Posterior cingulate gyrus (tissue), 11 donors: ENCODE data around the gene BASP1.

Experiments
- DNase-seq, 10 donors: peaks; one replicate each; pipeline versions ENCODE4 v3.0.0 to v3.0.0-alpha.2; 2020 to 2021; ENCODE audit warnings: mixed read lengths in 3 of 10
- intact Hi-C: fragments of 100-400 bp; cut with DNase I; formaldehyde crosslinking; loops from one replicate; pipeline ENCODE4 v1.15.1; 2023

Gene BASP1, protein sequence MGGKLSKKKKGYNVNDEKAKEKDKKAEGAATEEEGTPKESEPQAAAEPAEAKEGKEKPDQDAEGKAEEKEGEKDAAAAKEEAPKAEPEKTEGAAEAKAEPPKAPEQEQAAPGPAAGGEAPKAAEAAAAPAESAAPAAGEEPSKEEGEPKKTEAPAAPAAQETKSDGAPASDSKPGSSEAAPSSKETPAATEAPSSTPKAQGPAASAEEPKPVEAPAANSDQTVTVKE

DNA sequence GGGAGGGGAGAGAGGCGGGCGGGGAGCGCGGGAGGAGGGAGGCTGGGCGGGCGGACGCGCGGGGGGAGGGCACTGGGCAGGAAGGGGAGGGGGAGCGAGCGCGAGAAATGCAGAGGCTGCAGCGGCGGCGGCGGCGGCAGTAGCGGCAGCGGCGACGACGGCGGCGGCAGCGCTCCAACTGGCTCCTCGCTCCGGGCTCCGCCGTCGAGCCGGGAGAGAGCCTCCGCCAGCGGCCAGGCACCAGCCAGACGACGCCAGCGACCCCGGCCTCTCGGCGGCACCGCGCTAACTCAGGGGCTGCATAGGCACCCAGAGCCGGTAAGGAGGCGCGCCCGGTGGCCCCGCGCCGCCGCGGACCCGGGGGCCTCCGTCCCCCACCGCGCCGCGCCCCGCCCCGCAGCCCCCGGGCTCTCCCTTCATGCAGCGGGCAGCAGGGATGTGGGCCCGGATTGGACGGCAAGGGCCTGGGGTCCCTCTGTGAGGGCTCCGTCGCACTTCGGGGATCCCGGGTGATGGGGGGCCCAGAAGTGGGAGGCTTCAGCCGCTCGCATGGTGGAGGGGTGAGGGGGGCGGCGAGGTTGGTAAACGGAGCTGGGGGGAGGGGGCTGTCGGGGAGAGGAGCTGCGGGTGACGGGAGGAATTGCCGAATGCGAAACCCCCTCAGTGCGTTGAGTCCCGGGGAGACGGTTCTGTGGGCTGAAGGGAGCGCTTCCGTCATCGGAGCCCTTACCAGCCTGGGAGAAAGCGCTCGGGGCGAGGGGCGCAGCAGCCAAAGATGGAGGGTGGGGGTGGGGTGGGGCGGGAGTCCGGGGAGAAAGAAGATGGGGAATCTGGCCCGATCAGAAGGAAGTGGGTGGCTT is at the start of gene BASP1:
Gene BASP1, plus strand, starts transcription at position 139 of the 860 bp plus-strand sequence. CDS start 57,586 bp downstream, outside the sequence.
- intact Hi-C loops, result loop anchor here (2.0 kb wide), 1 partner anchor 895 kb away; no protein-coding TSS in a partner anchor
- peak; percentile 51 to 96 (median 79) for DNase-seq

DNA sequence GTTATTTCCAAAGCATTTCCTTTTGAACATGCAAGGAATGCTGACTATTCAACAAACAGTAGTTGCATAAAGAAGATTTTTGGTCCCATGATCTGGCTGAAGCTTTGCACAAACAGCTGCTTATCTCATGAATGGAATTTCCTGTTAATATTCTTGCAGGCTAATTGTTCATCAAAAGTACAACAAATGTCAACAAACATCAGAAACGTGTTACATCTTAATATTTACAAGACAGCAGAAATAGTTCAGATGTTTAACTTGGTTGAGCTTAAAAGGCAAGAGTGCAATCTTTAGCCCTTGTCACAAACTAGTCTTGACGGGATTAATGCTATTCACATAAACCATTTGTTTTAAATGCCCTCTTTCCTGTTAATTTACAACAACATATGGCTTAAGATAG is 47.9 kb upstream of the BASP1 start:
- intact Hi-C loops, result no loop called here
- no peak for DNase-seq

DNA sequence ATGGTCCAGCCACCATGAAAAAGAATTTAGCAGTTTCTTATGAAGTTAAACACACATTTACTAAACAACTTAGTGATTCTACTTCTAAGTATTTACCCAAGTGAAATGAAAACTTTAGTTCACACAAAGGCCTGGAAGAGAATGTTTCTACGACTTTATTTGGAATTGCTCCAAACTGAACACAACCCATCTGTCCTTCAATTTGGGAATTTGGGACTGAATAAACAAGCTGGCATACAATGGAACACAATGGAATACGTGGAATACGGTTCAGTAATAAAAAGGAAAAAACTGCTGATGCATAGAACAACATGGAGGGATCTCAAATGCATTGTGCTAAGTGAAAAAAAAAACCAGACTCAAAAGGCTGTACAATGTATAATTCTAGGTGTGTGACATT is 44.6 kb upstream of the BASP1 start:
- DNase-seq, result no peak
- intact Hi-C loops, result no loop called here

DNA sequence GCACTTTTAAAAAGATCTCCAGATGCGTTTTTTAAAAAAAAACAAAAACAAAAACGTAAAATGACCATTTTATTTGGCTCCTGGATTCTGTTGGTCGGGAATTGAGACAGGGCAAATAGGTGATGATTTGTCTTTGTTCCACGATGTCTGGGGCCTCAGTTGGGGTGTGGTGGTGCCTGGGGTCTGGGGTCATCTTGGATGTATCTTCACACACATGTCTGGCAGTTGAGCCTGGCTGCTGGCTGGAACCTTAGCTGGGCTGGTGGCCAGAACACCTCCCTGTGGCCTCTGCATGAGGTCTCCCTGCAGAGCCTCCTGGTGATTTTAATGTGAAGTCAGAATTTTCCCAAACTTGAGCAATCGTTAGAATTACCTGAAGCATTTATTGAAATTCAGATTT is 42.5 kb upstream of the BASP1 start:
- DNase-seq, result no peak
- intact Hi-C loops, result no loop called here

DNA sequence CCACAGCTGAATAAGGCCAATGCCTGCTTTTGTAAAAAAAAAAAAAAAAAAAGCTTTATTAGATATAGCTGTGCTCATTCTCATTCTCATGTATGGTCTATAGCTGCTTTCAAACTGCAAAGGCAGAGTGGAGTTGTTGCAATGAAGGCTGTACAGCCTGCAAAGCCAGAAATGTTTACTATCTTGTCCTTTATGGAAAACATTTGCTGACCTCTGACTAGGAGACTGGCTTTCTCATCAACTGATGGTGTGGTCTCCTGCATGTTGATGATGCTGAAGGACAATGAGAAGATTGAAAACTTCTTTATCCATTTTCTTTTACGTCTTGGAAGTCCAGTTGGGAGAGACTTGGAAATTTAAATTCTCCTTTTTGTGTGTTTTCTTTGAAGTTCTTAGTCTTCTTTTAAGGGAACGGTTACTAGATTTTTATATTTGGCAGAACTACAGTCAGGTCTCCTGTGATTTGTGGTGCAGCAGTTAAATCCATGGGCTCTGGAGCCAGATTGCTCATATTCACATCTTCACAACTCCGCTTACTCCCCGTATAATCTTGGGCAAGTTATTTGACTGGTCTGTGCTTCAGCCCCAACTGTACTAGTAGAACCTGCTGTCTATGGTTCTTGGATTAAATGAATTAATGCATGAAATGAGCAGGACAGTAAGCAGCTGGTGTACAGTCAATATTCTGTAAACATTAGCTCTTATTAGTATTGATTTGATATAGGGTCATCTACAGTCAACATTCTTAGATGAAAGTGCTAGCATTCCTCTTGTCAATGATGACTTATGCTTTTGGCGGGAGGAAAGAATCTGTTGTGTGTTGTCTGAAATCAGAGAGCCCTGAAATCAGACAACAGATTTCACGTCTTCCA is 39.7 kb upstream of the BASP1 start:
- intact Hi-C loops, result no loop called here
- DNase-seq, result no peak

DNA sequence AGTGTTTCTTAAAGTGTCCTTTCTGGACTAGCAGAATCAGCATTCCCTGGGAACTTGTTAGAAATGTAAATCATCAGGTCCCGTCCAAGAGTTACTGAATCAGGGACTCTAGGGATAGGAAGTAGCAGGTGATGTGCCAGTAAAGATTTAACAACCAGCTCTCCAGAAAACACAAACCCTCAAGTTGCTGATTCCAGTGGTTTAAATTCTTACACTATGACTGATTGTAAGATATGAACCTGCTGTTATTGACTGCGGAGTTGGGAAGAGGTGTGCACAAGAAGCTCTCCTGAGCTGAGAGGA is 39.1 kb upstream of the BASP1 start:
- intact Hi-C loops, result no loop called here
- DNase-seq, result no peak

DNA sequence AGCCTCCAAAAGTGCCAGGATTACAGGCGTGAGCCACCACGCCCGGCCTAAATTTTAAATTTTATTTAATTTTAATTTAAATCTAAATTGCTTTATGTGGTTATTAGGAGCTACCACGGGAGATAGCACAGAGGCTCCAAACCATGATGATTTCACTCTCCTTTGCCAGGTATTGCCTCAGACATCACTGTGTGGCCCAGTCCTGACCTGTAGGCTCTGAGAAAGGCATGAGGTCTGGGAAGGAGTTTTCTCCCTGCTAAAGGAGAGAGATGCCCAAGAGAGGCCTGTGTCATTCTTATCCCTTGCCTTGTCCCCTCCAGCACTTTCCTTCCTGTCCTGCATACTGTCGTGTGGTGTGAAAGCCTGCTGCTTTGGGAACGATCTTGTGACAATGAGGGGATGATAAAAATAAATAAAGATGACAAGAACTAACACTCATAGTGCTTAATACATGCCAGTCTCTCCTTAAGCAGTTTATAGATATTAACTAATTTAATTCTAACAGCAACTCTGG is 37.0 kb upstream of the BASP1 start:
- intact Hi-C loops, result no loop called here
- DNase-seq, result no peak

DNA sequence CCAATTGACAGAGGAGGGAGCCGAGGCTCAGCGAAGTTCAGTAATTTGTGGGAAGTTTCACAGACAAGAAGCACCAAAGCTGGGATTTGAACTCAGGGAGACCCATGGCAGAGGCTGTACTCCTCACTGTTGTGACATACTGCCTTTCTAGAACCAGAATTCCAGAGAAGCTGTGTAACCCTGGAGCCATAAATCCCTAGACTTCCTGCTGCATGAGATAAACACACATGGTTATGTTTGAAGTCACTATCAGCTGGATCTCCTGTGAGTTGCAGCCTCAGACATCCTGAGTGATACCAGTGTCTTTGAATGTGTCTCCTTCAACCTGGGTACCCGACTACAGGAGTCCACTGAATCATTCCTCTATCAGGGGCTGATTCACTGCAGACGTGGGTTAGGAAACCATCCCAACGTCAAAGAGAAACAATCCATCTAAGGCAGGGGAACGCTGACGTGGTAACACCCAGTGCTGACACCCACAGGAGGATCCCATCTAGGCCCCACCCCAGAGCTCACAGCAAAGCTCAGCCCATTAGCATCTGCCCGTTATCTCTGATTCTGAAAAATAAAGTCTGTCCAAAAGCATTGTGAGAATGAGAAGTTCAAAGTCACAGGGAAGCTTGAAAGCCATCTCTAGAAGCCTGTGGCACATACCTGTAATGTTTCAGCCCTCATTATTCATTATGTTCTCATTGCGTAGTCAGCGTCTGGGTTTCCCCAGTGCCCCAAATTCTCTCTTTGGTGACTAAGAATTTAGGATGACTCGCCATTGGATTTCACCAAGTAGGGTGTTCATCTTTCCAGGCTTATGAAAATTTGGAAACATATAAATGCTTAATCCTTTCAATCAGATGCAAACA is 36.3 kb upstream of the BASP1 start:
- intact Hi-C loops, result no loop called here

DNA sequence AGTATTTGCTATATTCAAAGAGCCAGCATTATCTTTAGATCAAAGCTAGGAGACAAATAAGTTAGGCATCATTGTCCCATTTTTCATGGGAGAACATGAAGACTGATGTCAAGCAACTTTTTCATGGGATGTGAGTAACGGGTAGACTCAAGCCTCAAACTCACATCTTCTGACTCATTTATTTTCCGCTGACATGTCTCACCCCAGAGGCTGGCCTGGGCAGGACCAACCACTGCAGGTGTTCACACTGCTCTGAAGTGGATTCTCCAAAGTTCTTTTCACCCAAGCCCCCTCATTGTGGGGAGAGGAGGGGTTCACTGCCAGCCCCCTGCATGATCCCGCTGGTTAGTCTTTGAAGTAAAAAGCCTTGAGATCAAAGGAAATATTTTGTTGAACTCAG is 34.9 kb upstream of the BASP1 start:
- intact Hi-C loops, result no loop called here
- DNase-seq, result no peak

More for the DNA sequence above, 36.3 kb upstream of the BASP1 start:
- no peak for DNase-seq

DNA sequence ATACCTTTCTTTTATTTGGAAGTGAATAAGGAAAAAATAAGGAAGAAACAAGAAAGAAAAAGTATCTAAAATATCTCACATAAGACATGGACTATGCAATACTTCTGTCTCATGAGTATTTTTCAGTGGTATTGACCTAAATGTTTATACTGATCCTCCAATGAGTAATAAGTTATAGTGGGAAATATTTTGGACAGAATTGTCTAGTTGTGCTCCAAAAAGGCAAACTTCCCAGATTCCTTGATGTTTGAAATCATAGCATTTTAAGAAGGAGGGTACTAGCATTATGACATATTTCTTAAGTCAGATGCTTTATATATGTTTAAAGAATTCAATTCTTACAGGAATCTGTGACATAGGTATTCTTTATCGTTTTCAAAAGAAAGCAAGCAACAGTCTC is 34.5 kb upstream of the BASP1 start:
- intact Hi-C loops, result no loop called here
- no peak for DNase-seq

DNA sequence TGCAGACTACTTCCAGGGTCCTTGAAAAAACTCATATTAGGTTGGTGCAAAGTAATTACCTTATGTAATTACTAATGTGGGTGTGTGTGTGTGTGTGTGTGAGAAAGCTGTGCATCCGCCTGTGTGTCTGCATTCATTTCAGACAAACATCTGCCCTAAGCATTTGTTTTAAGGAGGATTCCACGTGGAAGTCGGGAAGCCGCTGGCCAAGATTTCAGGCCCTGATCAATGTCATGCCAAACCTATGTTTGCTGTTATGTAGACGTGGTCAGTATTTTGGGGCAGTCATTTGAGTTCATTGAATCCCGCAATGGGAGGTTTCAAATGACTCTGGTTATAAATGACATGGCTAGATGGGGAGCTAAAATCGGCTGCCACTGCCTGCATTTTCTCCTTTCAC is 33.6 kb upstream of the BASP1 start:
- intact Hi-C loops, result no loop called here
- DNase-seq, result peak in 1 of 10 donors; percentile 33

DNA sequence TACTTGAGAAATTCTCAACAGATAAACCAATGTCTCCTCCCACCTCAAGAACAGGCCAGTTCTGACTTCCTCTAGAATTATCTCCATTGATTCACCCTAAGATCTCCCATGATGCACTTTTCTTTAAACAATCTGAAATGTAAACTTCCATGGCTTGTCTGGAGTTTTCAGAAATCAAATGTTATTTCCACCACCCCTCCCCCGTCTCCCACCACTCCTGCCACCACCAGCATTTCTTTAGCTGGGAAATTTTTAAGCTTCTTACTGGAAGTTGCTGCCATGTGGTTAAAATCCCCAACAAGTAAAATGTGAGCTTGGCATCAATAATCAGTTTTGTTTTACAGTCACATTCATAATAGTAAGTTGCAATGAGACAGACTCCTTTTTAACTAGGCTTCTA is 32.8 kb upstream of the BASP1 start:
- intact Hi-C loops, result no loop called here
- DNase-seq, result no peak

DNA sequence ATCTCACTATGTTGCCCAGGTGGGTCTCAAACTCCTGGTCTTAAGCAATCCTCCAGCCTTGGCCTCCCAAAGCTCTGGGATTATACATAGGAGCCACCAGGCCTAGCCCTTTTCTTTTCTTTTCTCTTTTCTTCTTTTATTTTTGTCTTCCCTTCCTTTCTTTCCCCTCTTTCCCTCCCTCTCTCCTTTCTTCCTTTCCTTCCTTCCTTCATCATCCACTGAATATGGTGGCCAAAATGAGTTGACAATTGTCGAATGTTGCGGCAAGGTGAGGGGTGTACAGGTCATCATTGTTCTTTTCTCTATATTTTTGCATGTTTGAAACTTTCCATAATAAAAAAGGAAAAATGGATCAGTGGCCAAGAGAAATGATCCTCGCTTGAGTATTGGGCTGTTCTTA is 32.1 kb upstream of the BASP1 start:
- DNase-seq, result no peak
- intact Hi-C loops, result no loop called here

DNA sequence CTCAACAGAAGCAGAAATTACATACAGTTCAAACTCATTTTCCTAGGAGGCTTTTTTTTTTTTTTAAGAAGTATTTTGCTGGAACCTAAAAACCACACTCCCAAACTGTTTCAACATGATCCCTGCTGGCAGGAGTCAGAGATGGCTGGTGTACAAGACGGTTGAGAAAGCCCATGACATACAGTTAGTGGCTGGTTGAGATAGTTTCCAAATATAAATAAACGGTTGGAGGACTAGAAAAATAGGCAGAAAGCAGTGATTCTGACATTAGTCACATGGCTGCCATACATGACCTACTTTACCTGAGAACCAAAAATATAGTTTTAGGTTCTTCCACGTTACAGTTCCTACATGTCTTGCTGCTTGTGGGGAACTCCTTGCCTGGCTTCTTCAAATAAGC is 31.7 kb upstream of the BASP1 start:
- intact Hi-C loops, result no loop called here
- no peak for DNase-seq

DNA sequence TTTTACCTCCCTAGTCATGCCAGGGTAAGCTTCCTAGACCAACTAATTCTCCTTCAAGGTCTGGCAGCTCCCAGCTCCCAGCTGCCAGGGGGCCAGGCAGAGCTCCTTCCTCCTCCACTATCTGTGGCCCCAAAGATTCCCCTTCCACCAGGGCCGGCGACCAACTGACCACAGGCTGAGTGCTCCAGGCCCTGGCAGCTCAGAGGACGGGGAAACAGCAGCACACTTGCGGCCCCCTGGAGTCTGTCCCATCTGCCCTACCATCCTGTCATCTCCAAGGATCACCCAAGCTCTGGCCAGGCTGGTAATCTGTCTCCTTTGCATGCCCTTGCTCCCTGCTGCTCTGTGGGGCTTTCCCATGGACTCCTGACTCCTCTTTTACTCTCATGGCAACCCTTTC is 31.2 kb upstream of the BASP1 start:
- intact Hi-C loops, result no loop called here
- DNase-seq, result peak in 2 of 10 donors; percentile 67 to 72

DNA sequence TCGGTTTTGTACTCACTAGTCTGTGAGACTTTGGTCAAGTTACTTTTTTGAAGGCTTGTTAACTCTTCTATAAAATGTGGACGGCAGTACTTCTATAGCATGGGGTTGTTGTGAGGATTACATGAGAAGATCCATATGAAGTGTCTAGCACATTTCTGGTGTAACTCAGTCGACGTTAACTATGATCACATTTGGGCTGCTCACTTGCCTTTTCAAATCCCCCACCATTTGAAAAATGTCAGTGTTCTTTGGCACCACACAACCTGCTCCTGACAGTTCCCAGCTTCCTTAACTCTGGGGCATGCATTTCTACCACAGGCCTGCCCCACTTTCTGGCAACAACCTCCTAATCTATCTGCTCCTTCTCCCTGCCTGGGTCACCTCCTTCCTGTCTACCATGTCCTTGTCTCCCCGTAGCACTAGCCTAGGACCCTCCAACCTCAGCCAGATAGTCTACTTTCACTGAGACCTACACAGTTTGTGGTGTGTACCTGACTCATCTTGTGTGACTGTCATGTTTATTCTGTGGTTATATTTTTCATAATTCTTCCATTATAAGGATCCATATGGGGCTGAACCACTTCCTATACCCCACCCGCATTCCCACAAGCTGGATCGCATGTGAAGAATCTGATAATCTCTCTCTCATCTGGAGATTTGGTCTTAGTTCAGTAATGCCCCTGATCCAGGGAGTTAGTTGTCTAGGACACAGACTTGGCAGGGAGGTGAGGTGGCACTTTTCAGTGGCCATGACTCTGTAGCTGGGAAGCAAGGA is 30.2 kb upstream of the BASP1 start:
- DNase-seq, result no peak
- intact Hi-C loops, result no loop called here

DNA sequence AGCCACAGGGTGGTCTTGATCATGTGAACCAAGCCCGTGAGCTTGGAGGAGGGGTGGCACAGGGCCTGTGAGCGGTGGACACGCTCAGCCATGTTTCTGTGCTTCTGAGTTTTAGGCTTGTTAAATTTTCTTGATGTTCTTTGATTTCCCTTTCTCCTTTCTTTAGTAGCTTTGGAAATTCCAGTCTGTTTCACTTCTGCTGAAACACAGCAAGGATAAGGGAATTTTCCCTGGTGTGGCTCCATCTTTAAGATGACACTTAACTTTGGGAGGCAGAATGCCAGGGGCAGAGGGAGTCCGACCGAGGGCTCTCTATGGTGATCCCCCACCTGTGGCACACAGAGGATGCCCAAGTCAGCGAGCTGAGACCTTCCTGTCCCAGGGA is 29.7 kb upstream of the BASP1 start:
- intact Hi-C loops, result no loop called here
- DNase-seq, result peak in 2 of 10 donors; percentile 33 to 60

DNA sequence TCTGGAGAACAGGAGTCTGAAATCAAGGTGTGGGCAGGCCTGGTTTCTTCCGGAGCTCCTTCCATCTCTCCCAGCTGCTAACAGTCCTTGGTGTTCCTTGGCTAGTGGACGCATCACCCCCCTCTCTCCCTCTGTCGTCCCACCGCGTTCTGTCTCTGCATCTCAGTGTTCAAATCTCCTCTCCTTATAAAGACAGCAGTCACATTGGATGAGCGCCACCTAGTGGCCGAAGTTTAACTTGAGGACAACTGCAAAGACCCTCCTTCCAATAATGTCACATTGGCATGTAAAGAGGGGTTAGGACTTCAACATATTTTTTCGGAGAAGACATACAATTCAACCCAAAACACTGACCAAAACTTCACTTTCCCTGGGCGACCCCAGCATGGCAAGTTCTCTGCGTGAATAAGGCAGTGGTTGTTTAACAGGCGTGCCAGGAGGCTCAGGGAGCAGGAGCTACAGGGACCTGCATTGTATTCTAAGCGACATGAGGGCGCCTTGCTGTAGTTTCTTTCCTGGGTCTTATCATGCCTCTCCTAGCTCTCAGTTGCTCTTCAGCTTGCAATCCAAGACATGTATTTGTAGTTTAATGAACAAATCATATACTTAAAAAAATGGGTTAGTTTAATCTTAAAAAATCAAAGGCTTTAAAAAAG is 27.9 kb upstream of the BASP1 start:
- DNase-seq, result peak in 9 of 10 donors; percentile 52 to 92 (median 71)
- intact Hi-C loops, result loop anchor here (1.0 to 10.0 kb wide), 3 partner anchors 398 to 705 kb away; no protein-coding TSS in a partner anchor
